ENCODE data around the gene ECM1.
A peak's percentile ranks its signal among the peaks of the same experiment; 100 is the strongest.

The ECM1 gene

GRCh38 chr1:150487763-150488115 lies 20.2 kb upstream of the ECM1 start:
- H3K4me1 ChIP-seq (ENCODE audit: insufficient read depth, low read length, poor library complexity, severe bottlenecking) = peaks cover 10% of the 10 kb centered on the region
- TF ChIP-seq CTCF (conservative IDR thresholded peaks at IDR 0.05; ENCODE audit: low read length) (no peak), EZH2phosphoT487 (IDR thresholded peaks at IDR 0.05; ENCODE audit: borderline replicate concordance) (no peak)
- H3K4me2 ChIP-seq (ENCODE audit: low read depth, low read length, poor library complexity, severe bottlenecking) = peak overlapping the region; percentile 83
- no peaks in the 10 kb centered on the region for H3K9me3 ChIP-seq (ENCODE audit: insufficient read depth, low read depth, low read length)
- peak overlapping the region; percentile 97 for H3K4me3 ChIP-seq (ENCODE audit: low read length, poor library complexity, severe bottlenecking)
- peak overlapping the region; percentile 89 for H3K9ac ChIP-seq (ENCODE audit: low read depth, low read length, poor library complexity, severe bottlenecking)
- H3K79me2 ChIP-seq (ENCODE audit: insufficient read depth, low read length) = peaks cover 18% of the 10 kb centered on the region
- no peaks in the 10 kb centered on the region for H3K27me3 ChIP-seq (ENCODE audit: insufficient read depth, low read length, poor library complexity, severe bottlenecking)
- H3F3A ChIP-seq (ENCODE audit: low read depth) = no peaks in the 10 kb centered on the region
- no peaks in the 10 kb centered on the region for H3K9me2 ChIP-seq (replicated peaks; ENCODE audit: low read depth, low read length)
- H3K36me3 ChIP-seq (ENCODE audit: insufficient read depth, low read length) = peaks cover 13% of the 10 kb centered on the region; the same call in 1 of the 2 replicates
- H2AFZ ChIP-seq (ENCODE audit: low read length) = peak overlapping the region; percentile 89; the same call in 1 of the 2 replicates
- H4K20me1 ChIP-seq (ENCODE audit: insufficient read depth, low read length, poor library complexity, severe bottlenecking) = no peaks in the 10 kb centered on the region

- Histone ChIP-seq H3K9ac (ENCODE audit: low read depth, low read length, poor library complexity, severe bottlenecking) (no peak overlapping the region), H3K36me3 (ENCODE audit: insufficient read depth, low read length) (peaks cover 28% of the 10 kb centered on the region; the same call in 1 of the 2 replicates), H3F3A (ENCODE audit: low read depth) (no peaks in the 10 kb centered on the region), H3K4me3 (ENCODE audit: low read length, poor library complexity, severe bottlenecking) (no peak overlapping the region), H2AFZ (ENCODE audit: low read length) (no peak overlapping the region), H3K4me1 (ENCODE audit: insufficient read depth, low read length, poor library complexity, severe bottlenecking) (peaks cover 7% of the 10 kb centered on the region), H4K20me1 (ENCODE audit: insufficient read depth, low read length, poor library complexity, severe bottlenecking) (no peaks in the 10 kb centered on the region), H3K27me3 (ENCODE audit: insufficient read depth, low read length, poor library complexity, severe bottlenecking) (no peaks in the 10 kb centered on the region), H3K4me2 (ENCODE audit: low read depth, low read length, poor library complexity, severe bottlenecking) (no peak overlapping the region), H3K79me2 (ENCODE audit: insufficient read depth, low read length) (peaks cover 9% of the 10 kb centered on the region), H3K9me2 (replicated peaks; ENCODE audit: low read depth, low read length) (no peaks in the 10 kb centered on the region), H3K9me3 (ENCODE audit: insufficient read depth, low read depth, low read length) (no peaks in the 10 kb centered on the region)
- TF ChIP-seq EZH2phosphoT487 (IDR thresholded peaks at IDR 0.05; ENCODE audit: borderline replicate concordance) (no peak), CTCF (conservative IDR thresholded peaks at IDR 0.05; ENCODE audit: low read length) (no peak)
Observed at GRCh38 chr1:150493175-150493574, 14.7 kb upstream of the ECM1 start.

- Histone ChIP-seq H3K27me3 (ENCODE audit: insufficient read depth, low read length, poor library complexity, severe bottlenecking) (no peaks in the 10 kb centered on the region), H3K9ac (ENCODE audit: low read depth, low read length, poor library complexity, severe bottlenecking) (no peak overlapping the region), H3K79me2 (ENCODE audit: insufficient read depth, low read length) (no peaks in the 10 kb centered on the region), H2AFZ (ENCODE audit: low read length) (no peak overlapping the region), H3K4me1 (ENCODE audit: insufficient read depth, low read length, poor library complexity, severe bottlenecking) (no peaks in the 10 kb centered on the region), H3K9me3 (ENCODE audit: insufficient read depth, low read depth, low read length) (no peaks in the 10 kb centered on the region), H3K4me2 (ENCODE audit: low read depth, low read length, poor library complexity, severe bottlenecking) (no peak overlapping the region), H3K9me2 (replicated peaks; ENCODE audit: low read depth, low read length) (no peaks in the 10 kb centered on the region), H3F3A (ENCODE audit: low read depth) (no peaks in the 10 kb centered on the region), H3K4me3 (ENCODE audit: low read length, poor library complexity, severe bottlenecking) (no peak overlapping the region), H4K20me1 (ENCODE audit: insufficient read depth, low read length, poor library complexity, severe bottlenecking) (no peaks in the 10 kb centered on the region), H3K36me3 (ENCODE audit: insufficient read depth, low read length) (peaks cover 30% of the 10 kb centered on the region; the same call in 1 of the 2 replicates)
- no peak for TF ChIP-seq EZH2phosphoT487 (IDR thresholded peaks at IDR 0.05; ENCODE audit: borderline replicate concordance)
- TF ChIP-seq CTCF (conservative IDR thresholded peaks at IDR 0.05; ENCODE audit: low read length) = no peak
Observed at GRCh38 chr1:150498342-150498741, 9.6 kb upstream of the ECM1 start.
